ENCODE measurements around the gene ADAM11.

DNA sequence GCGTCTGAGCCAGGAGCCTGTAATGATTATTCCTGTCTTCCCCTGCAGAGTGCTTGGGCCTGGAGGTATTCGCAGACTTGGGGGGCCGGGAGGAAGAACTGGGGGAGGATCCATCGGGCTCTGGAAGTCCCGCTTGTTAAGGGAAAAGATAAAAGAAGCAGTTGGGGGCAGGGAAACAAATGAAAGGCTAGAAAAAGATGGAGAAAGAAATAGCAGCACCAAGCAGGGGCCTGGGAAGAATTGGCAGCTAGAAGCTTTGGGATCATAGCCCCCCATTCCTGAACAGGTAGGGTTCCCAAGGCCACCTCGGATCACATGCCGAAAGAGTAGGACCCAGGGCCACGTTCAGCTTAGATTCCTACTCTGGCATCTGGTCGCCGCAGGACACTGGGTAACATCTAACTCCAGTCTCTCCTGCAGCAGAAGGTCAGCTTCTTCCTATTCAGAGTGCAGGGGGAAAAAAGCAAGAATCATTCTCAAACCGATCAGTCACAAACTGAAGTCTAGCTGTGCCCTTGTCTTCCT, 23.6 kb downstream of the ADAM11 start:
- TF ChIP-seq ZNF658 (tag by site-specific recombination; IDR thresholded peaks at IDR 0.05) = no peak
- TF ChIP-seq, protein P1, sequence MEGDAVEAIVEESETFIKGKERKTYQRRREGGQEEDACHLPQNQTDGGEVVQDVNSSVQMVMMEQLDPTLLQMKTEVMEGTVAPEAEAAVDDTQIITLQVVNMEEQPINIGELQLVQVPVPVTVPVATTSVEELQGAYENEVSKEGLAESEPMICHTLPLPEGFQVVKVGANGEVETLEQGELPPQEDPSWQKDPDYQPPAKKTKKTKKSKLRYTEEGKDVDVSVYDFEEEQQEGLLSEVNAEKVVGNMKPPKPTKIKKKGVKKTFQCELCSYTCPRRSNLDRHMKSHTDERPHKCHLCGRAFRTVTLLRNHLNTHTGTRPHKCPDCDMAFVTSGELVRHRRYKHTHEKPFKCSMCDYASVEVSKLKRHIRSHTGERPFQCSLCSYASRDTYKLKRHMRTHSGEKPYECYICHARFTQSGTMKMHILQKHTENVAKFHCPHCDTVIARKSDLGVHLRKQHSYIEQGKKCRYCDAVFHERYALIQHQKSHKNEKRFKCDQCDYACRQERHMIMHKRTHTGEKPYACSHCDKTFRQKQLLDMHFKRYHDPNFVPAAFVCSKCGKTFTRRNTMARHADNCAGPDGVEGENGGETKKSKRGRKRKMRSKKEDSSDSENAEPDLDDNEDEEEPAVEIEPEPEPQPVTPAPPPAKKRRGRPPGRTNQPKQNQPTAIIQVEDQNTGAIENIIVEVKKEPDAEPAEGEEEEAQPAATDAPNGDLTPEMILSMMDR (tag by site-specific recombination; IDR thresholded peaks at IDR 0.05) = no peak
- TF ChIP-seq ZNF426 (tag by site-specific recombination; IDR thresholded peaks at IDR 0.05) = no peak
- no peak for TF ChIP-seq ZNF10 (tag by site-specific recombination; IDR thresholded peaks at IDR 0.05)
- TF ChIP-seq YY1 (tag by site-specific recombination; IDR thresholded peaks at IDR 0.05) = no peak
- TF ChIP-seq MYNN (tag by site-specific recombination; IDR thresholded peaks at IDR 0.05; ENCODE audit: borderline replicate concordance) = no peak
- no peak for TF ChIP-seq HOXA7 (CRISPR knock-in tag; IDR thresholded peaks at IDR 0.05; ENCODE audit: borderline replicate concordance)
